ENCODE results near the gene C18orf54. TPM values are rescaled to one million over a fixed set of nuclear protein-coding genes. Genes with fewer than 3 reads are reported as not detected.
"Not testable (repeated sequence)": the region's sequence is repeated elsewhere in the genome, so short reads cannot be mapped to it uniquely, and the experiment has no call there.

C18orf54 gene
- total RNA-seq, 1 experiment from 2014 or later: 5.7 TPM

GRCh38 chr18:54386800-54387495, 29.2 kb downstream of the C18orf54 start:
- DNase-seq (ENCODE audit: extremely low read depth, low read depth): not testable (repeated sequence)

- no peak for DNase-seq (ENCODE audit: extremely low read depth, low read depth)
Measured at GRCh38 chr18:54387631-54388030, 29.9 kb downstream of the C18orf54 start.

- peak; percentile 62 for DNase-seq (ENCODE audit: extremely low read depth, low read depth)
Measured at GRCh38 chr18:54388203-54389142, 30.8 kb downstream of the C18orf54 start.

GRCh38 chr18:54389143-54389505, 31.4 kb downstream of the C18orf54 start:
- no peak for DNase-seq (ENCODE audit: extremely low read depth, low read depth)

- DNase-seq (ENCODE audit: extremely low read depth, low read depth): no peak
Measured at GRCh38 chr18:54390838-54391237, 33.1 kb downstream of the C18orf54 start.

- peak; percentile 69 for DNase-seq (ENCODE audit: extremely low read depth, low read depth)
Measured at GRCh38 chr18:54392543-54393023, 34.9 kb downstream of the C18orf54 start.

GRCh38 chr18:54393648-54394294, 36.1 kb downstream of the C18orf54 start:
- no peak for DNase-seq (ENCODE audit: extremely low read depth, low read depth)

GRCh38 chr18:54396760-54397159, 39.1 kb downstream of the C18orf54 start:
- no peak for DNase-seq (ENCODE audit: extremely low read depth, low read depth)

- no peak for DNase-seq (ENCODE audit: extremely low read depth, low read depth)
Measured at GRCh38 chr18:54405290-54405689, 47.6 kb downstream of the C18orf54 start.

GRCh38 chr18:54411781-54412180, 54.1 kb downstream of the C18orf54 start:
- no peak for DNase-seq (ENCODE audit: extremely low read depth, low read depth)

GRCh38 chr18:54415086-54415485, 57.4 kb downstream of the C18orf54 start:
- no peak for DNase-seq (ENCODE audit: extremely low read depth, low read depth)

GRCh38 chr18:54416436-54416835, 58.7 kb downstream of the C18orf54 start:
- DNase-seq (ENCODE audit: extremely low read depth, low read depth): no peak

- DNase-seq (ENCODE audit: extremely low read depth, low read depth): no peak
Measured at GRCh38 chr18:54423831-54424230, 66.1 kb downstream of the C18orf54 start.

GRCh38 chr18:54426085-54426665, 68.5 kb downstream of the C18orf54 start:
- DNase-seq (ENCODE audit: extremely low read depth, low read depth): no peak

Small RNA genes lying within 50 kb of the gene (small RNA-seq; reads per million reads assigned to genes)
- 0.06 to 1.5 reads per million in 2 experiments for gene SNRPGP2

Other genes starting within 250 kb of the C18orf54 start
- gene MBD2, start 133.2 kb upstream of the C18orf54 start, total RNA-seq (2014; rRNA removed; shearing (Covaris generic)): 30.9 and 32.5 TPM in 2 replicates
- 21.1 and 23.3 TPM in 2 replicates for gene POLI, start 88.4 kb upstream of the C18orf54 start, total RNA-seq (2014; rRNA removed; shearing (Covaris generic))
- 0.46 and 0.57 TPM in 2 replicates for gene STARD6, start within 50 bp of the C18orf54 start, total RNA-seq (2014; rRNA removed; shearing (Covaris generic))
- not detected in 2 replicates for gene DYNAP, start 233.3 kb downstream of the C18orf54 start, total RNA-seq (2014; rRNA removed; shearing (Covaris generic))